Gastrocnemius medialis (tissue), 4 donors: ENCODE measurements around the gene RFPL3.

Experiments
- POLR2A ChIP-seq, 2 donors: fragments of 450-650 bp; IDR thresholded peaks; one replicate each; pipeline ENCODE4 v1.6.1; 2017; ENCODE audit warnings: antibody characterized with exemption in 2 of 2, mild to moderate bottlenecking in 2 of 2, moderate library complexity in 2 of 2
- TF ChIP-seq, protein P1 (sequence below), 5 experiments: fragments of 450-650 bp in 3 of 5; fragments of 200-600 bp in 2 of 5; sonication (generic) in 2 of 5; IDR thresholded peaks in 4 of 5; conservative IDR thresholded peaks in 1 of 5; 1 replicate in 4 of 5; 2 replicates in 1 of 5; pipeline ENCODE4 v1.5.1; 2016 to 2019; ENCODE audit warnings: antibody characterized with exemption in 5 of 5, mild to moderate bottlenecking in 3 of 5, moderate library complexity in 3 of 5

GRCh38 chr22:32396746-32397145 is 39.1 kb downstream of the RFPL3 start:
- no peak for TF ChIP-seq POLR2A (IDR thresholded peaks at IDR 0.05)
- TF ChIP-seq, protein P1, sequence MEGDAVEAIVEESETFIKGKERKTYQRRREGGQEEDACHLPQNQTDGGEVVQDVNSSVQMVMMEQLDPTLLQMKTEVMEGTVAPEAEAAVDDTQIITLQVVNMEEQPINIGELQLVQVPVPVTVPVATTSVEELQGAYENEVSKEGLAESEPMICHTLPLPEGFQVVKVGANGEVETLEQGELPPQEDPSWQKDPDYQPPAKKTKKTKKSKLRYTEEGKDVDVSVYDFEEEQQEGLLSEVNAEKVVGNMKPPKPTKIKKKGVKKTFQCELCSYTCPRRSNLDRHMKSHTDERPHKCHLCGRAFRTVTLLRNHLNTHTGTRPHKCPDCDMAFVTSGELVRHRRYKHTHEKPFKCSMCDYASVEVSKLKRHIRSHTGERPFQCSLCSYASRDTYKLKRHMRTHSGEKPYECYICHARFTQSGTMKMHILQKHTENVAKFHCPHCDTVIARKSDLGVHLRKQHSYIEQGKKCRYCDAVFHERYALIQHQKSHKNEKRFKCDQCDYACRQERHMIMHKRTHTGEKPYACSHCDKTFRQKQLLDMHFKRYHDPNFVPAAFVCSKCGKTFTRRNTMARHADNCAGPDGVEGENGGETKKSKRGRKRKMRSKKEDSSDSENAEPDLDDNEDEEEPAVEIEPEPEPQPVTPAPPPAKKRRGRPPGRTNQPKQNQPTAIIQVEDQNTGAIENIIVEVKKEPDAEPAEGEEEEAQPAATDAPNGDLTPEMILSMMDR (IDR thresholded peaks at IDR 0.05 in 4 of 5, conservative IDR thresholded peaks at IDR 0.05 in 1 of 5) = no peak
